LNCAP (cell line): Measurements from ENCODE around the gene ITGBL1.

ENCODE experiments used
- TF ChIP-seq, protein P1 (sequence below): fragments of 450-650 bp; IDR thresholded peaks from 2 replicates; pipeline ENCODE4 v1.5.1; 2017; ENCODE audit warnings: mild to moderate bottlenecking

ITGBL1 gene

DNA sequence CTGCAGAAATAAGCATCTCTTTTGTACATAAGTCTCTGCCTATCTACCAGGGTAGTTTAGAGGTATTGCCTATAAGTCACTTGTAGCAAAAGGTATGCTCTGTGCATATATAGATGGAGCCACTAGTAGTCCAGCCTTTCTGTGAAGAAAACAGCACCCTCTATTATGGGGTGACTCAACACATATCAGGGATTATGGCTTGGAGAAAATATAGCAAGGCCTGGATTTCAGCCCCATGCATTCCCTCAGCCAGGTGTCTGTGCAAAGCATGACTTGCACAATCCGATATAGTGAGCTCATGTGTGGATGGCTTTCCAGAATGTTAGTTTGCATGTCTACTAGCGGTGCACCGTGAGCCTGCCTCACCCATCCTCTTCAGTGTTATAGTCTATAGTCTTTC, 22.7 kb upstream of the ITGBL1 start:
- TF ChIP-seq, protein P1, sequence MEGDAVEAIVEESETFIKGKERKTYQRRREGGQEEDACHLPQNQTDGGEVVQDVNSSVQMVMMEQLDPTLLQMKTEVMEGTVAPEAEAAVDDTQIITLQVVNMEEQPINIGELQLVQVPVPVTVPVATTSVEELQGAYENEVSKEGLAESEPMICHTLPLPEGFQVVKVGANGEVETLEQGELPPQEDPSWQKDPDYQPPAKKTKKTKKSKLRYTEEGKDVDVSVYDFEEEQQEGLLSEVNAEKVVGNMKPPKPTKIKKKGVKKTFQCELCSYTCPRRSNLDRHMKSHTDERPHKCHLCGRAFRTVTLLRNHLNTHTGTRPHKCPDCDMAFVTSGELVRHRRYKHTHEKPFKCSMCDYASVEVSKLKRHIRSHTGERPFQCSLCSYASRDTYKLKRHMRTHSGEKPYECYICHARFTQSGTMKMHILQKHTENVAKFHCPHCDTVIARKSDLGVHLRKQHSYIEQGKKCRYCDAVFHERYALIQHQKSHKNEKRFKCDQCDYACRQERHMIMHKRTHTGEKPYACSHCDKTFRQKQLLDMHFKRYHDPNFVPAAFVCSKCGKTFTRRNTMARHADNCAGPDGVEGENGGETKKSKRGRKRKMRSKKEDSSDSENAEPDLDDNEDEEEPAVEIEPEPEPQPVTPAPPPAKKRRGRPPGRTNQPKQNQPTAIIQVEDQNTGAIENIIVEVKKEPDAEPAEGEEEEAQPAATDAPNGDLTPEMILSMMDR = no peak

- TF ChIP-seq, protein P1 = no peak
Measured at GRCh38 chr13:101433895-101434294, 18.6 kb upstream of the ITGBL1 start.

- TF ChIP-seq, protein P1 = no peak
Measured at GRCh38 chr13:101434486-101434885, 18.0 kb upstream of the ITGBL1 start.

- TF ChIP-seq, protein P1 = no peak
Measured at GRCh38 chr13:101447852-101448251, 4.6 kb upstream of the ITGBL1 start.

DNA sequence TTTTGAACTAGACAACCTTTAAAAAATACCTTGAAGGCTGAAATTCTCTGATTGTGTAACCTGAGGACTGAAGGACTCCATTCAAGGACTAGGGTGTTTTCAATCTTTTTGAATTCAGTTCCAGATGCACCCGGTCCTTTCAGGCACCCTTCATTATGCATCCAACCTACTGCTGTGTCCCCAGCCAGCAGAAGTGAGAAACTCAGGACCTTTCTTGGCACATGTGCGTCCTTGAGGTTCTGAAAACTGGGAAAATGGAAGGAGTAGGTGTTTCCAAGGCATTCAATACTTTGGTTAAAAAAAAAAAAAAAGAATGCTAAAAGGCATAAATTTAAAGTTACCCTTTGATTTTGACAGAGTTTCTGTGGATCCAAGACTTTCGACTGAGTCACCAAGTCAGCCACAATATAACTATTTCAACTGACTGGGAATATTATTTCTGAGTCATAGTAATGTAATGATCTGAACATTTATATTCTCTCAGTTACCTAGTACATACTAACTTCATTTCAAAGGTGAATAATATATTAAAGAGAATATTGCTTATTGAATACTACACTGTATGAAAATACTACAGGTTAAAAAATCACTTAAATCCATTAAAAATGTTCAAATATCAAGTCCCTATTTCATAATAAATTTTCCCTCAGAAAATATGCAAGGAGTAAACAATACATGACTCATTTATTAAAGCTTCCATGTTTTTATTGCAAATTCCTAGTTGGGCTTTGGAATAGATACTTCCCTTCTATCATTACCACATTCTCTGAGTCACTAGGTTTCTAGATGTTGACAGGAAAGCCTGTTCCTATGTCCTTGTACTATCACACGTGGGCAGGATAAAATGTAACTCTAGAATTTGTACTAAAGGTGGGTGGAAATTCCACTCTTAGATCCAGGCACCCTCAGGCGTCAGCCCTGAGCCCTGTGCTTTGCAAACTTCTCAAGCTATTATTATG, 2.4 kb upstream of the ITGBL1 start:
- TF ChIP-seq, protein P1 = no peak

DNA sequence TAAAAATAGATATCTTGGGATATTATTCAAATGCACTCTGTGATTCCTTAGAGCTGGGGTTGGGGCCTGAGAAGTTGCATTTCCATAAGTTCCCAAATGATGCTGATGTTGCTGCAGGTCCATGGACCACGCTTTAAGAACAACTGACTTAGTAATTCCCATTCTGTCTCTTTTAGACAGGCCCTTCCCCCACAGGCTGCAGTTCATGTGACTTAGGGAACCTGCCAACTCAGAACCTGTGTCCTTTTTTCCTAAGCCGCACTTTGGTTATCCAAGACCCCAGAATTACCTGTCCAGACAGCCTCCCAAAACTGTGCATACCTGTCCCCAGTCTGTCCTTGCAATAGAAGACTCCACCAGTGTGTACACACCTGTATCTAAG, 1.7 kb upstream of the ITGBL1 start:
- TF ChIP-seq, protein P1 = no peak

DNA sequence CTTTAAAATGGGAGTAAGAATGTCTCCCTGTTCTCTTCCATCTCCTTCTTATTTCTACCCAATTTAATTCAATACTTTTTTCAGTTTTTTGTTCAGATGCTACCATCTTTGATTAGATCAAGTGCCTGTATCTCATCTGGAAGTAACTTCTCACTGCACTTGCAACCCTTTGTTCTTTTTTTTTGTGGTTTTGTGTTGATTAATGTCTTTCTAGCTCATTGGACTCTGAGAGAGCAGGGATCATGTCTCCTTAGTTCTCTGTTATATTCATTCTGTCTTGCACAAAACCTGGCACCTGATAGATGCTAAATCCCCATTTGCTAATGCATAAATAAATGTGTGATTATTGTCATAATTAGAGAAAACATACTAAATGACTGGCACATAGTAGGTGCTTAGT, 834 bp upstream of the ITGBL1 start:
- TF ChIP-seq, protein P1 = no peak
